HG03439 (cell line): ENCODE results near the gene HEPN1.

Source experiments
- ATAC-seq: cut with Tn5 transposase; IDR thresholded peaks from one replicate; pipeline ENCODE4 v1.9.1; 2021; ENCODE audit warnings: mild to moderate bottlenecking, moderate library complexity; ENCODE audit not compliant: unreplicated experiment

The HEPN1 gene

GRCh38 chr11:124899383-124900145 is 19.5 kb upstream of the HEPN1 start:
- ATAC-seq, result no peak

GRCh38 chr11:124900464-124900863 is 18.6 kb upstream of the HEPN1 start:
- ATAC-seq, result no peak

GRCh38 chr11:124902616-124903015 is 16.4 kb upstream of the HEPN1 start:
- ATAC-seq, result no peak

GRCh38 chr11:124915541-124916369 is 3.3 kb upstream of the HEPN1 start:
- no peak for ATAC-seq

GRCh38 chr11:124916370-124916710 is 2.7 kb upstream of the HEPN1 start:
- ATAC-seq, result no peak

DNA sequence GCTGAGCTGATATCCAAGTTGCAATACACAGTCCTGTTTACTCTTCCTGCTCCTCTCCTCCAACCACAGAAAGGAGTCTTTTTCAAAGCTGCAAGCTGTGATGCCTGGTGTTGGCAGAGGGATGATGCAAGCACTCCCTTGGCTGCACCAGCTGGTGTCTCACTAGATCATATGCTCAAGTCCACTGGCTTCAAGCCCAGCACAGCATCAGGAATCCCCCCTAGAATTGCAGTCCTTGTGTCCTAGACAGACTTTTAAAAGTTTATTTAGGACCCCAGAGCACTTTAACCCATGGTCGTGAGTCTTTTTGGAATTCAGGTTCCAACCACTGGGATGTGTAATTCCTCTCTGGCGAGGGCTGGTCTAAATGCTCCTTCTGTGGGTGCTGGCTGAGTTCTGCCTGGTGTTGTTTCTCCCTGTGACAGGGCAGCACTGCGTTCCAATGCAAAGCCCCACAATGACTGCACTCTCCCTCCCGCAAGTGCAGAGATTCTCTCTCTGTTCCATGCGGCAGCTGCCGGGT is 1.9 kb upstream of the HEPN1 start:
- ATAC-seq, result no peak

- no peak for ATAC-seq
These were observed 848 bp downstream of the HEPN1 start for GRCh38 chr11:124919898-124920297.

DNA sequence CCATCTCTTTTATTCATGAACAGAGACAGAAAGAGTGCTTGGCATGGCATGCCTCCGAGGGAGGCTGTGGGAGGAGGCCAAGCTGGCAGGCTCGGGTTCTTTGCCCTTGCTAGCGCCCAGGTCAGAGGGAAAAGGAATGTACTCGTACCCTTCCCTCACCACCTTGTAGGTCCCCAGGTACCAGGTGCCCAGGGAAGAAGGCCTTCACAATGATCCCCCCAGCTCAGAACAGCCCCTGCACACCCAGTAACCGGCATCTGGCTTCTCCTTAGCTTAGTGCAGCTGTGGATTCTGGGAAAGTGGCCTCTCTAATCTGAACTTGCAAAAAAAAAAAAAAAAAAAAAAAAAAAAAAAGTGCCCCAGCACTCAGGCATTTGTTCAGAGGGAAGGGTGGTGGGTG is 1.3 kb downstream of the HEPN1 start:
- no peak for ATAC-seq

DNA sequence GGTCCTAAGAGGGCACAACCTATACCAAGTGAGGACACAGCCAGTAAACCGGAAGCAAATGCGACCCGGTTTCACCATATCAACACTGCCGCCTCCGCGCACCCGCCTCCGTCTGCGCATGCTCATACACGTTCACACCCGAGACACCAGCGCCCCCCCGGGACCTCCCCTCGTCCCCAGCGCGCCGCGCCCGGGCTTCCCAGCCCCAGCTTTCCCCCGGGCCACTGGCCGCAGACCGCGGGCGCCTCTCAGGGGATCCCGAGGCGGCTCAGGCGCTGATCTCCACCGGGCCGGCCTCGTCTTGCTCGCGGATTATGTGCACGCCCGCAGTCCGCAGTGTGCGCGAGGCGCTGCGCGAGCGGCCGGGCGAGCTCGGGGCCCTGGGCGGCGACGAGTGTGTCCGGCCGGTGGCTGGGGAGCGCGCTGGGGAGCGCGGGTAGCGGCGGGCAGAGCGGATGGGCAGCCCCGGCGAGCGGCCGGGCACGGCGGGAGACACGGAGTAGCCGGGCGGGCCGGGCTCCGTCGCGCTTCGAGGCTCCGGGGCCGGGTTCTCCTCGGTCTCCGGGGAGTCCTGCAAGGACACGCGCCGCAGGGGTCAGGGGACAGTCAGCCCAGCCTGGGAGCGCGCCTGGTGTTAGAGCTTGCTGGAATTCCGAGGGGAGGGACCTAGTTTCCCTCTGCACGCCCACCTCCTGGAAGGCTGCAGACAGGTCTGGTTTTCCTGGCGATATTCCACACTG is 2.0 kb downstream of the HEPN1 start:
- peak; percentile 77 for ATAC-seq

GRCh38 chr11:124922831-124923230 is 3.8 kb downstream of the HEPN1 start:
- ATAC-seq, result no peak

DNA sequence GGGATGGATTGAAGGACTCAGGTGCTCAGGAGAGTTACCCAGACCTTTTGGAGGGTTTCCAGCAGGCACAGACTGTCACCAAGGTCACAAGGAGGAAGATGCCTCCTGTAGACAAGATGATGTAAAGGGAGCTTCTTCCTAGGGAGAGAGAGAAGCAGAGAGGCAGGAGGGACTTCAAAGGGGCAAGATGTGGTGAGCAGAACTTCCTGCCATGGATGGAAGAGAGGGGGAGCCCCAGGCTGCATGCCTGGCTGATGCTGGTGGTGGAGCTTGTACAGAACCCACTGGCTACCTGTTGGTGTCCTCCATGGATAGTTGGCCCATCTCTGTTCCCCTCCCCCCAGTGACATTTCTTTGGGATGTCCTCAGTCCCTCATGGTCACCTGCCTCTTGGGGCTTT is 4.2 kb downstream of the HEPN1 start:
- no peak for ATAC-seq

DNA sequence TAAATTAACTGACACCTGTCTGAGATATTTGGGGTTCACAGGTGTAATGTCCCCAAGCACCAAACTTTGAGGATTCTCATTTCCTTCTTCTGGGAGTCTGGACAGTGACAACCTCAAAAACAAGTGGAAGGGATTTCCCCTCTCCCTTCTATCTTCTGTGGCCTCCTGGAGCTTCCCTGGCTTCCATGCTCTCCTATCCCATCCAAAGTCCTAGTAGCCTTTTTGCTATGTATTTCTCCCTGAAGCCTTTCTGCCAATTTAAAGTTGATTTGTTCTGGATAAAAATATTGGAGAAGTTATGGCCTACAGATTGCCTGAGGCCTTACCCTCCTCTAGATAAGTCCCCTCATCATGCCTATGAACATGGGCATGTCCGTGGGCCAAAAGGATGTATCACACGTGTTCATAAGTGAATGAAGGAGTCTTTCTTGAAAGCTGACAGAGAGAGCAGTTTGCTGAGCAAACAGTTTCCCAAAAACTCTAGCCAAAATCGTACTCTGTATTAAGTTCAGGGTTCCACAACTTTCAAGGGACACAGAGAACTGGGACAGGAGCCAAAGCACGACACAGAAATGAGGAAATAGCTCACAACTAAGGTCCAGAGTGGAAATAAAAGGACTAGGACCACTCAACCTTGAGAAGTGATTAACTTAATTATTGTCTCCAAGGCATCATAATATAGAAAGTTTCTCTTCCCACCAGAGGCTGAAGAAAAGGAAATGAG is 10.1 kb downstream of the HEPN1 start:
- no peak for ATAC-seq

DNA sequence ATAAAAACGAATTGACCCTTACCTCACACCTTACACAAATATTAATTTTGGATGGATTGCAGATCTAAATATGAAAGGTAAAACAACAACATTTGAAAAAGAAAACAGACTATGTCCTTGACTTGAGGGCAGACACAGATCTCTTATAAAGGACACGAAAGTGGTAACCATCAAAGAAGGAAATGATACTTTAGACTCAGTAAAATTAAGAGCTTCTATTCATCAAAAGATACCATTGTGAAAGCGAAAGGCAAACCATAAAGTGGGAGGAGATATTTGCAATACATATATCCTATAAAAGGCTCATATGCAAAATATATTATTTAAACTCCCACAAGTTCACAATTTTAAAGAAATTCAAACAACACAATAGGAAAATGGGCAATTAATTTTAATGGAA is 11.7 kb downstream of the HEPN1 start:
- ATAC-seq, result no peak

GRCh38 chr11:124934862-124935547 is 16.0 kb downstream of the HEPN1 start:
- ATAC-seq, result no peak

- no peak for ATAC-seq
These were observed 16.8 kb downstream of the HEPN1 start, which contains the start of gene HEPACAM for GRCh38 chr11:124935548-124936514. Gene HEPACAM, minus strand, starts transcription at chr11:124936047. Its CDS starts 41 bp downstream, at chr11:124936006.

DNA sequence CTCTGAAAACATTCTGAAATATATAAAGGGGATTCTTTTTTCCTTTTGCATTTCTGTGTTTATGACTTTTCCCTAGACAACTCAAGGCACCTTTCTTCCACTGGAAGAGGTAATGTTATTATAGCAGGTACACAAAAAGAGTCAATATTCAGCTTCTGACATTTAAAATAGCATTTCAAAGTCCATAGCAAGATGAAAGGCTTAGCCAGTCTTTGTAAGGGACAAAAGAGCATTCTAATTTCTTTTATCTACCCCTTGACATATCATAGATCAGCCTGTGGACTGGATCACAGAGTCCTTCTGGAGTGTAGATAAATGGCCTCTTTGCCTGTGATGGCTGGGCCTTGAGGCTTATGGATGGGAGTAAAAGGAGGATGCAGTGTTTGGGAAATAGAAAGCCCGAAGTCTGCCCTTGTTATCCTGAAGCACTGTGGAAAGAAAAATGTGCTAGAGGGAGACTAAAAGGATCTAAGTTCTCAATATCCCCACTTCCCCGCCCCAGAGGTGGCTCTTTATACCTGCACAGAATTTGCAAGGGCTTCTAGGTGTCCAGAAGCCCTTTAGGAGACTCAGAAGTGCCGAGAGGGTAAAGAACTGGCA is 18.4 kb downstream of the HEPN1 start:
- no peak for ATAC-seq

DNA sequence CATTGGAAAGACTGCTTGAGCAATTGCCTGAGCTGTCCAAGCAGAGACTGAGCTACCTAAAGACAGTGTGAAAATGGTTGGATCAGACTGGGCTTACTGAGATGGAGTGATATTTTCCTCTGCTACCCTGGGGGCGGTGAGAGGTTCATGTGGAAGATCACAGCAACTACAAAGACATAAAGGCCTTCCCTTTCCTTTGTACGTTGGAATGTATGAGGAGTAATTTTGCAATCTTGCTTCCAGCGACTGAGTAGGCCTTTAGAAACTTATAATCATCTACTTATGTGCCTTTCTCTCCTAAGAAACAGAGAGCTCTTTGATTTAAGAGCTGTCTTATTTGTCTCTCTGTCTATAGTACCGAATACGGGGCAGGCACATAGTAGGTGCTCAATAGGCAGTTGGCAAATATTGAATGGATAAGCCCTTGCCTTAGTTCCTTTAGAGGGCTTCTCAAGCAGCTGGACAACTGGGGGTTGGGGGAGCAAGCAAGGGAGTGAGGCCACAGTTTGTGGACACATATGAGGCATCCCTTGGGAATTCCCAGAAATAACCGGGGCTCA is 19.2 kb downstream of the HEPN1 start:
- ATAC-seq, result no peak

- ATAC-seq, result no peak
These were observed 19.9 kb downstream of the HEPN1 start for GRCh38 chr11:124938970-124939369.
